Kidney epithelial cell (primary cell): ENCODE measurements around the gene FRMD3. TPM values are rescaled to one million over a fixed set of nuclear protein-coding genes. Genes with fewer than 3 reads are reported as not detected.

ENCODE experiments used
- DNase-seq: peaks from one replicate; pipeline ENCODE4 v3.0.0-alpha.2; 2010; ENCODE audit warnings: low read depth
- H3K27me3 ChIP-seq: 2 replicates; pipeline ENCODE4 v1.6.0; 2011; ENCODE audit warnings: low read length; ENCODE audit not compliant: control insufficient read depth, insufficient read depth
- H3K36me3 ChIP-seq: 2 replicates; pipeline ENCODE4 v1.5.1; 2011; ENCODE audit warnings: low read length; ENCODE audit not compliant: control insufficient read depth, insufficient read depth
- H3K4me3 ChIP-seq: 2 replicates; pipeline ENCODE4 v1.5.1; 2011; ENCODE audit warnings: low read depth, mild to moderate bottlenecking, control low read depth, low read length
- total RNA-seq: library from RNA; depleted of rRNA; stranded (reverse); fragments of >200 nt; gene quantifications from 2 replicates; pipeline ENCODE4 v1.2.3, GENCODE V29; 2015
- TF ChIP-seq, protein P1 (sequence below): IDR thresholded peaks from 2 replicates; pipeline ENCODE4 v1.5.1; 2011; ENCODE audit warnings: mild to moderate bottlenecking, moderate library complexity, low read length, control low read depth, inconsistent platforms; ENCODE audit not compliant: insufficient read depth, poor library complexity, severe bottlenecking

FRMD3 gene
- total RNA-seq, 1 donor from 2014 or later: 5.2 TPM

GRCh38 chr9:83323148-83323547, 215.1 kb downstream of the FRMD3 start:
- no peaks in the 10 kb centered on the region for H3K27me3 ChIP-seq
- H3K36me3 ChIP-seq: no peaks in the 10 kb centered on the region
- DNase-seq: no peak

DNA sequence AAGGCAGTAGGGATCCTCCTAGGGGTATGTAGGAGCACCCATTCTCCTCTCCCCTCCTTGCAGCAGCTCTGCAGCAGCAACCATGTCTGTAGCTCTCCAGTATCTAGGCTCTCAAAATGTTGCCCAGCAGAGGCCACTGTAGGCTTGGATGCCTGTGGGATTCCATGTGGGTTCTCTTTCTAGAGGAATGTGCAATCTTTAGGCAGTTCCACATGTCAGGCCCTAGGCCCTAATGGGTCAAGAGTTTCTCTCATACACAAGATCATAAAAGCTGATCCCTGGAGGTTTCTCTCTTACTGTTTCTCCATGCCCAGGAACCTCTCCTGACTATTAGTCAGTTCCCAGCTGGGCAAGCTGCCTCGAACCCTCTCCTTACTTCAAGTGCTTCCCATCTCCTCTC, 215.8 kb downstream of the FRMD3 start:
- Histone ChIP-seq H3K4me3 (no peak overlapping the region), H3K36me3 (no peaks in the 10 kb centered on the region), H3K27me3 (no peaks in the 10 kb centered on the region)
- DNase-seq: no peak
- TF ChIP-seq, protein P1, sequence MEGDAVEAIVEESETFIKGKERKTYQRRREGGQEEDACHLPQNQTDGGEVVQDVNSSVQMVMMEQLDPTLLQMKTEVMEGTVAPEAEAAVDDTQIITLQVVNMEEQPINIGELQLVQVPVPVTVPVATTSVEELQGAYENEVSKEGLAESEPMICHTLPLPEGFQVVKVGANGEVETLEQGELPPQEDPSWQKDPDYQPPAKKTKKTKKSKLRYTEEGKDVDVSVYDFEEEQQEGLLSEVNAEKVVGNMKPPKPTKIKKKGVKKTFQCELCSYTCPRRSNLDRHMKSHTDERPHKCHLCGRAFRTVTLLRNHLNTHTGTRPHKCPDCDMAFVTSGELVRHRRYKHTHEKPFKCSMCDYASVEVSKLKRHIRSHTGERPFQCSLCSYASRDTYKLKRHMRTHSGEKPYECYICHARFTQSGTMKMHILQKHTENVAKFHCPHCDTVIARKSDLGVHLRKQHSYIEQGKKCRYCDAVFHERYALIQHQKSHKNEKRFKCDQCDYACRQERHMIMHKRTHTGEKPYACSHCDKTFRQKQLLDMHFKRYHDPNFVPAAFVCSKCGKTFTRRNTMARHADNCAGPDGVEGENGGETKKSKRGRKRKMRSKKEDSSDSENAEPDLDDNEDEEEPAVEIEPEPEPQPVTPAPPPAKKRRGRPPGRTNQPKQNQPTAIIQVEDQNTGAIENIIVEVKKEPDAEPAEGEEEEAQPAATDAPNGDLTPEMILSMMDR: no peak

More at GRCh38 chr9:83323148-83323547, 215.1 kb downstream of the FRMD3 start:
- no peak overlapping the region for H3K4me3 ChIP-seq
- TF ChIP-seq, protein P1: no peak

DNA sequence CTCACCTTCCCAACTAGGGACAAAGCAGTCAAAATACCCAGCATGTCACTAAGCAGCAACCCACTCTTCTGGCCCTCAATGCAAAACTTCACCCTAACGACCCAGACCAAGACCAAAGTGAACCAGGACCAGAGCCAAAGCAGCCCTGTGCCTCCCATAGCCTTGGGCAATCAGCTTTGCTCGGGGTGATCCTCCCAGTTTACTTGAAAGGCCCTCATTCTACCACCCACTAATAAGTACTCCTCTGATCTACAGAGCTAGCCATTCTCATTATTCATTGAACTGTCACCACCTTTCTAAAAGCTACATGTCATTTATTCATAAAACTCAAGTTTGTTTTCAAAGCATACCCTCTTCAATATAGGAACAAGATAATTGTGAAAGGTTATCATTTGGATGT, 221.0 kb downstream of the FRMD3 start:
- no peak for DNase-seq
- Histone ChIP-seq H3K36me3 (no peaks in the 10 kb centered on the region), H3K27me3 (no peaks in the 10 kb centered on the region), H3K4me3 (no peak overlapping the region)
- TF ChIP-seq, protein P1: no peak

DNA sequence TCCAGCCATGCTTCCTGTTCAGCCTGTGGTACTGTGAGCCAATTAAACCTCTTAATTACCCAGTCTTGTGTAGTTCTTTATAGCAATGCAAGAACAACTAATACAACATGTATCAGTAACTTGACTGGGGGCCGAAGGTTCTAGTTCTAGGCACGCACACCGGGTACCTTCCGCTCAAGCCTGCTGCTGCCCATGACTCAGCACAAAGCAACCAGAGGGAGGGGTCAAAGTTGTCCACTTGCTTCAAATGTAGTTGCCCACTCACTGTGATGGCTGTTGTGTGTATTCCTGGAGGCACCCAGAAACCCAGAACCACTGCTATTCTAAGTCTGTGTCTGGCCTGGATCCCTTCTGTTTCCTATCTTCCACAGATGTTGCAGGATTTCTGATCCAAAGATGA, 222.6 kb downstream of the FRMD3 start:
- Histone ChIP-seq H3K4me3 (no peak overlapping the region), H3K27me3 (no peaks in the 10 kb centered on the region), H3K36me3 (no peaks in the 10 kb centered on the region)
- no peak for DNase-seq
- TF ChIP-seq, protein P1: no peak

GRCh38 chr9:83313781-83314180, 224.4 kb downstream of the FRMD3 start:
- Histone ChIP-seq H3K4me3 (no peak overlapping the region), H3K27me3 (no peaks in the 10 kb centered on the region), H3K36me3 (no peaks in the 10 kb centered on the region)
- DNase-seq: no peak
- TF ChIP-seq, protein P1: no peak

DNA sequence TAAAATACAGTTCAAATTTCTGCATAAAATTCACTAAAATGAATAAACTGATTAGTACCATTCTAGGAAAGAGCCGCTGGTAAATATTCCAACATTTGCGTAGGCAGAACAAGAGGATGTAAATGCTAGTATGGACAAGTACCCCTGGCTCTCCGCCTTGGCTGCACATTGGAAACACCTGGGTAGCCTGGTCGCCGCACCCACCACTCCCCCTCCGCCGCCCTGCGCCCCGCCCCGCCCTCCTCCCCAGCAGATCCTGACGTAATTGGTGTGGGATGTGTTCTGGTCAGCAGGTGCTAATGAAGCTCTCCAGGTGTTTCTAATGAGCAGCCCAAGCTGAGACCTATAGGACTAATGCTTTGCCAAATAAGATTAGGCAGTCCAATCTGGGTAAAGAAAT, 225.7 kb downstream of the FRMD3 start:
- Histone ChIP-seq H3K36me3 (no peaks in the 10 kb centered on the region), H3K27me3 (no peaks in the 10 kb centered on the region), H3K4me3 (no peak overlapping the region)
- TF ChIP-seq, protein P1: no peak
- DNase-seq: no peak
